Osteocyte (in vitro differentiated cells): ENCODE results near the gene FGF11. TPM values are rescaled to one million over a fixed set of nuclear protein-coding genes. Genes with fewer than 3 reads are reported as not detected.

ENCODE experiments used
- DNase-seq: peaks from one replicate; pipeline ENCODE4 v3.0.0; 2021; ENCODE audit warnings: mixed read lengths; ENCODE audit not compliant: unreplicated experiment; ENCODE audit errors: extremely low spot score
- H3K27ac Mint-ChIP-seq: one replicate; pipeline ENCODE4 v1.8.0; 2021; ENCODE audit warnings: mild to moderate bottlenecking, mixed read lengths; ENCODE audit not compliant: unreplicated experiment
- H3K27me3 Mint-ChIP-seq: one replicate; pipeline ENCODE4 v1.8.0; 2021; ENCODE audit warnings: mixed read lengths; ENCODE audit not compliant: unreplicated experiment
- H3K36me3 Mint-ChIP-seq: one replicate; pipeline ENCODE4 v1.8.0; 2021; ENCODE audit warnings: mixed read lengths; ENCODE audit not compliant: unreplicated experiment
- H3K4me1 Mint-ChIP-seq: one replicate; pipeline ENCODE4 v1.8.0; 2021; ENCODE audit warnings: mixed read lengths; ENCODE audit not compliant: unreplicated experiment
- H3K4me3 Mint-ChIP-seq: one replicate; pipeline ENCODE4 v1.8.0; 2021; ENCODE audit warnings: mild to moderate bottlenecking, moderate library complexity, mixed read lengths; ENCODE audit not compliant: unreplicated experiment
- H3K9me3 Mint-ChIP-seq: one replicate; pipeline ENCODE4 v1.8.0; 2021; ENCODE audit warnings: mixed read lengths; ENCODE audit not compliant: unreplicated experiment
- CTCF ChIP-seq: fragments of 200-600 bp; sonication (generic); IDR thresholded peaks from 2 replicates; pipeline ENCODE4 v1.5.0; 2021; ENCODE audit warnings: antibody characterized with exemption, mild to moderate bottlenecking, moderate library complexity
- total RNA-seq: library from RNA; stranded (reverse); gene quantifications from 2 replicates; pipeline ENCODE4 v1.2.1, GENCODE V29; 2021

Gene FGF11
- total RNA-seq, 1 donor from 2014 or later, result 1.3 TPM

GRCh38 chr17:7408252-7408727 is 31.0 kb upstream of the FGF11 start:
- Mint-ChIP-seq H3K4me1 (peaks cover 22% of the 10 kb centered on the region), H3K9me3 (no peaks in the 10 kb centered on the region), H3K27ac (no peak overlapping the region), H3K4me3 (no peak overlapping the region), H3K36me3 (peaks cover 24% of the 10 kb centered on the region), H3K27me3 (no peaks in the 10 kb centered on the region)
- no peak for DNase-seq
- TF ChIP-seq CTCF, result no peak

DNA sequence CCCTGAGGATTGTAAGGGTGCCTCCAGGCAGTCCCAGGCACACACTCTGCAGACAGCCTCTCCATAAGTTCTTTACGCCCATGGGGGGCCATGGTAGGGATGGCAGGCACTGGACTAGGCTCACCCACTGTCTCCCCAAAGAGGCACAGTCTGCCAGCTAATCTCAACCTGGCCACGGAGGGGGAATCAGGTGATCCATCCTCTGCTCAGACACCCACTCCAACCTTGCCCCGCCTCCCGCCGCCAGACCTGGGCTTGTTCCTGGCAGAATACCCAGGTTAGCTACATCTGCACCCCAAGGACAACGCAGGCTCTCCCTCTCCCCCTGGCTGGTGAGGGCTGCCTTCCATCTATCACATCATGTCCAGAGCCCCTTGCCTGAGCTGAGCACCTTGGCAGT is 30.4 kb upstream of the FGF11 start:
- Mint-ChIP-seq H3K4me3 (no peak overlapping the region), H3K9me3 (no peaks in the 10 kb centered on the region), H3K27ac (no peak overlapping the region), H3K36me3 (peaks cover 24% of the 10 kb centered on the region), H3K4me1 (peaks cover 22% of the 10 kb centered on the region), H3K27me3 (no peaks in the 10 kb centered on the region)
- DNase-seq, result no peak
- TF ChIP-seq CTCF, result no peak

DNA sequence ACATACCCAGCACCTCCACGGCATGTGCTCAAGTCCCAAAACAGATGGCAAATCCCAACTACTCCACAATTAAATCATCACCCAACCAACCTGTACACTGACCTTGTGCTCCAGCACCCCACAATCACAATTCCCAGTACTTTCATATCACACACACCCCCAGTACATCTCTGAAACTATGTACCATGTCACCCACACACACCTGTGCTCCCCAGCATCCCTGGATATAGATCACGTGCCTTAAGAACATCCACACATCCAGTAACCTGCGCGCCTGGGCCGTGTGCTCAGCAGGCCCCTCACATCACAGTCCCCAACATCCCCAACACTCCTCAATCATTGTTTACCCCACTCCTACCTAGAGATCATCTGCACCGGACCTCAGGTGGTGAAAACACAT is 29.6 kb upstream of the FGF11 start:
- Mint-ChIP-seq H3K4me1 (peaks cover 22% of the 10 kb centered on the region), H3K4me3 (no peak overlapping the region), H3K36me3 (peaks cover 25% of the 10 kb centered on the region), H3K27ac (no peak overlapping the region), H3K27me3 (no peaks in the 10 kb centered on the region), H3K9me3 (no peaks in the 10 kb centered on the region)
- no peak for TF ChIP-seq CTCF
- DNase-seq, result no peak

DNA sequence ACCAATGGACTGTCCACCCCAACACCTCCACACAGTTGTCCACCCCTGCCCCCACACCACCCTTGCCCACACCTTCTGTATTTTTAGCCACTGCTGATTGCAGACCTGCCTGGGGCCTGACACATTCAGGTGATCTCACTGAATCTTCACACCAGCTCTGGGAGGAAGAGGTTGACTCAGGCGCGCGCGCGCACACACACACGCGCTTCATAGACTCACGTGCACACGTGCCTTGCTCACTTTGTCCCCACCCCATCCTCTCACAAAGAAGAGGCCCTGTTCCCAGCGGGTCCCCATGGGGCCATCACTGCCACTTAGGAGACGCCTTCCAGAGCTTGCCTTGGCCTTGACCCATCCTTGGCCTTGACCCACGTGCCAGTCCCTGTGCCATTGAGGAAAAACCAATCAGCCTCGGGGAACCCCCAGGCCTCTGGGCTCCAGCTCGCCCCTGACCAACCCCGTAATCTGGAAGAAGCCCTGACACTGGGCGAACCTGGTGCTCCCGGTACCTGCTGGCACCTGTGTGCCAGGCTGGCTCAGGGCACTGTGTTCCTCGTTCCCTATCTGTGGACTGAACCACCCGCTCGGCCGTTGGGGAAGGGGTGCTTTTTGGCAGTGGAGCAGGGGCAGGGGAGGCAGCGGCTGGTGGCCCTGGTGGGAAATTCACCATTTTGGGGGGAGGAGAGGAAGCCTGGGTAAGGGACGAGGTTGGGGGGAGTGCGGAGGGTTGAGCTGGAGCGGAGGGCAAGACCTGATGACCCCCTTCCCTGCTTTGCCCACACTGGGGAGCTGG is 28.5 kb upstream of the FGF11 start:
- Mint-ChIP-seq H3K27ac (no peak overlapping the region), H3K27me3 (no peaks in the 10 kb centered on the region), H3K4me3 (no peak overlapping the region), H3K9me3 (no peaks in the 10 kb centered on the region), H3K4me1 (peaks cover 19% of the 10 kb centered on the region), H3K36me3 (peaks cover 30% of the 10 kb centered on the region)
- no peak for DNase-seq
- no peak for TF ChIP-seq CTCF

DNA sequence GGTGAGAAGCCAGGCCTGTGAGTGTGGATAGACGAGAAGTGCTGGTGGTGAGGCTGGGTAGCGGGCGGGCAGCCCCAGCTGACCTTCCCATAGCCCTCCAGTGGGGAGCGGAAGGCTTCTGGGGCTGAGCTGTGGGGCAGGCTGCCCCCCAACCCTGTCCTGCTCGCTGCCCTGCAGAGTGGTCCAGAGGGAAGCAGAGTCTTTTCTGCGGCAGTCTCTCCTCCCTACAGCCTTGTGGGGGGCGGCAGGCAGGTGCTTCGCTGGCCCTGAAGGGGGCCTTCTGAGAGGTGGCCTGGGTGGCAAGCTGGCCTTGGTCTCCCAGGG is 27.9 kb upstream of the FGF11 start:
- no peak for DNase-seq
- H3K4me1 Mint-ChIP-seq, result peaks cover 14% of the 10 kb centered on the region
- no peak overlapping the region for H3K27ac Mint-ChIP-seq
- peaks cover 32% of the 10 kb centered on the region for H3K36me3 Mint-ChIP-seq
- no peaks in the 10 kb centered on the region for H3K27me3 Mint-ChIP-seq
- TF ChIP-seq CTCF, result no peak
- no peak overlapping the region for H3K4me3 Mint-ChIP-seq
- no peaks in the 10 kb centered on the region for H3K9me3 Mint-ChIP-seq
